Heart left ventricle (tissue), 16 donors: ENCODE measurements around the gene LRPAP1. TPM values are rescaled to one million over a fixed set of nuclear protein-coding genes. Genes with fewer than 3 reads are reported as not detected.
A peak's percentile ranks its signal among the peaks of the same experiment; 100 is the strongest.

Source experiments
- ATAC-seq, 4 donors: fragments of 200-7000 bp; cut with Tn5 transposase; one replicate each; pipeline ENCODE4 v1.9.1; 2020 to 2022; ENCODE audit warnings: moderate library complexity in 4 of 4, mild to moderate bottlenecking in 3 of 4, moderate number of reproducible peaks in 1 of 4
- DNase-seq, 5 donors: peaks; one replicate each; pipeline ENCODE4 v3.0.0-alpha.2; 2020
- H3K27ac ChIP-seq, 12 donors: fragments of 200-600 bp; sonication (generic) in 4 of 12; one replicate each; pipeline versions ENCODE4 v1.5.0 to v1.8.0; 2016 to 2022; ENCODE audit warnings: mild to moderate bottlenecking in 2 of 12
- H3K27me3 ChIP-seq, 9 donors: fragments of 200-600 bp; sonication (generic) in 2 of 9; one replicate each; pipeline versions ENCODE4 v1.5.1 to v1.8.0; 2016 to 2022; ENCODE audit warnings: mild to moderate bottlenecking in 3 of 9
- H3K36me3 ChIP-seq, 9 donors: fragments of 200-600 bp; sonication (generic) in 2 of 9; one replicate each; pipeline versions ENCODE4 v1.5.0 to v1.8.0; 2018 to 2022; ENCODE audit warnings: mild to moderate bottlenecking in 2 of 9
- H3K4me1 ChIP-seq, 12 donors: fragments of 200-600 bp; sonication (generic) in 4 of 12; one replicate each; pipeline versions ENCODE4 v1.5.0 to v1.8.0; 2016 to 2022; ENCODE audit warnings: mild to moderate bottlenecking in 3 of 12
- H3K4me3 ChIP-seq, 12 donors: fragments of 200-600 bp; sonication (generic) in 4 of 12; one replicate each; pipeline versions ENCODE4 v1.5.0 to v1.8.0; 2017 to 2022; ENCODE audit warnings: mild to moderate bottlenecking in 9 of 12, moderate library complexity in 4 of 12
- H3K9me3 ChIP-seq, 12 donors: fragments of 200-600 bp; sonication (generic) in 4 of 12; one replicate each; pipeline versions ENCODE4 v1.5.0 to v1.8.0; 2016 to 2022; ENCODE audit warnings: mild to moderate bottlenecking in 1 of 12
- CTCF ChIP-seq, 12 donors: fragments of 200-600 bp; sonication (generic) in 4 of 12; IDR thresholded peaks; one replicate each; pipeline versions ENCODE4 v1.5.0 to v1.8.0; 2018 to 2022; ENCODE audit warnings: antibody characterized with exemption in 12 of 12, mild to moderate bottlenecking in 5 of 12
- POLR2A ChIP-seq, 2 donors: fragments of 450-650 bp; IDR thresholded peaks; one replicate each; pipeline ENCODE4 v1.6.1; 2017; ENCODE audit warnings: antibody characterized with exemption in 2 of 2, mild to moderate bottlenecking in 2 of 2, moderate library complexity in 2 of 2
- WGBS, 4 donors: extraction: QIAGEN DNeasy Blood & Tissue Kit in 2 of 4; methylation state at CpG; one replicate each; pipeline versions ENCODE4 v1.1.5 to v1.1.7; 2013 to 2018; 5-methylcytosine and 5-hydroxymethylcytosine counted together
- intact Hi-C, 10 donors: fragments of 100-400 bp; cut with DNase I; formaldehyde crosslinking; loops; one replicate each; pipeline versions ENCODE4 v1.11.1 to v1.14.2; 2022
- polyA plus RNA-seq, 2 donors: library from polyadenylated mRNA; stranded (reverse); fragments of 200-250 nt; gene quantifications; one replicate each; pipeline ENCODE4 v1.2.3, GENCODE V29; 2013
- total RNA-seq, 9 donors: library from RNA; depleted of rRNA in 2 of 9; stranded (reverse); fragments of >200 nt in 2 of 9; fragmentation: NEBNext Ultra II Directional in 3 of 9; extraction: Animal tissue kit (Norgen Biotek cat#: 25700) in 3 of 9; gene quantifications; one replicate each; pipeline versions ENCODE4 v1.1.0 to v1.2.4, GENCODE V29; 2016 to 2023
- donor health status: ischemic (EF 13 %, LVEDD 7.1; RV severe dilation, severe dysfunction).
- donor health status: healthy with polysubstance abuse.
- donor health status: DM: no; HTN: yes; CAD: no.
- donor health status: DM: no; HTN: no; CAD: no.
- donor health status: ischemic (EF 25% LVEDD 6.9; RV normal size, moderate dysfunction).
- donor health status: ischemic (EF 25% LVEDD 5.7; RV mildly dilated, moderate dysfunction).
- donor health status: healthy.
- donor health status: DM: yes; HTN: yes; CAD: no.
- donor health status: ischemic (EF 35%, LVEDD 5.7; RV mildly dilated, moderate dysfunction).
- donor health status: nonischemic (EF 11% LVEDD 7.7; RV severe dilation, severe dysfunction).
- donor health status: DM: yes; HTN: yes; CAD: no.
- donor health status: PGD.
- donor health status: ischemic (EF 29% LVEDD 5.4; RV normal size, mild dysfunction).
- donor health status: nonischemic (EF 23%, LVEDD 6.1; RV moderate dilation, normal function).

LRPAP1 gene
- total and polyA plus RNA-seq, 11 donors: 105 to 389 (median 283) TPM

- no peaks in the 10 kb centered on the region for H3K27me3 ChIP-seq
- H3K4me1 ChIP-seq: peaks cover 0 to 35% (median 19%) of the 10 kb centered on the region in 12 donors
- WGBS, 4 donors: 86 to 93% (median 89%) methylated on average over 14 of the region's 14 CpGs
- TF ChIP-seq POLR2A (IDR thresholded peaks at IDR 0.05) (no peak), CTCF (IDR thresholded peaks at IDR 0.05) (no peak)
- peaks cover 0 to 56% (median 37%) of the 10 kb centered on the region in 9 donors for H3K36me3 ChIP-seq
- DNase-seq: peak in 1 of 5 donors; percentile 15
- no peaks in the 10 kb centered on the region for H3K9me3 ChIP-seq
- intact Hi-C loops: no loop called here
- ATAC-seq: no peak
- no peak overlapping the region for H3K4me3 ChIP-seq
- H3K27ac ChIP-seq: no peak overlapping the region
Observed at GRCh38 chr4:3527101-3527913, 4.9 kb downstream of the LRPAP1 start.

GRCh38 chr4:3526456-3526855 is 5.8 kb downstream of the LRPAP1 start:
- intact Hi-C loops: no loop called here
- peak in 1 of 5 donors; percentile 15 for DNase-seq

GRCh38 chr4:3525532-3526430 is 6.4 kb downstream of the LRPAP1 start:
- intact Hi-C loops: no loop called here
- Histone ChIP-seq H3K27me3 (no peaks in the 10 kb centered on the region), H3K4me3 (no peak overlapping the region), H3K36me3 (peaks cover 0 to 71% (median 51%) of the 10 kb centered on the region in 9 donors), H3K4me1 (peaks cover 0 to 25% (median 11%) of the 10 kb centered on the region in 12 donors), H3K27ac (no peak overlapping the region), H3K9me3 (no peaks in the 10 kb centered on the region)
- TF ChIP-seq POLR2A (IDR thresholded peaks at IDR 0.05): no peak
- no peak for TF ChIP-seq CTCF (IDR thresholded peaks at IDR 0.05)
- ATAC-seq (no peak), DNase-seq (peak in 2 of 5 donors; percentile 1 to 10)
- WGBS, 4 donors: 84 to 90% (median 86%) methylated on average over 27 to 33 of the region's 33 CpGs

More at GRCh38 chr4:3526456-3526855, 5.8 kb downstream of the LRPAP1 start:
- peaks cover 0 to 64% (median 44%) of the 10 kb centered on the region in 9 donors for H3K36me3 ChIP-seq
- H3K4me3 ChIP-seq: no peak overlapping the region
- H3K27ac ChIP-seq: no peak overlapping the region
- no peaks in the 10 kb centered on the region for H3K9me3 ChIP-seq
- H3K27me3 ChIP-seq: no peaks in the 10 kb centered on the region
- no peak for ATAC-seq
- peaks cover 0 to 31% (median 17%) of the 10 kb centered on the region in 12 donors for H3K4me1 ChIP-seq
- 95 to 96% (median 96%) methylated on average over 19 of the region's 19 CpGs for WGBS, 4 donors
- no peak for TF ChIP-seq CTCF (IDR thresholded peaks at IDR 0.05)
- no peak for TF ChIP-seq POLR2A (IDR thresholded peaks at IDR 0.05)

GRCh38 chr4:3524920-3525319 is 7.3 kb downstream of the LRPAP1 start:
- peak in 1 of 5 donors; percentile 24 for DNase-seq
- WGBS, 4 donors: 76 to 81% (median 79%) methylated on average over 19 of the region's 19 CpGs
- no peak overlapping the region for H3K27ac ChIP-seq
- intact Hi-C loops: no loop called here
- peaks cover 0 to 80% (median 59%) of the 10 kb centered on the region in 9 donors for H3K36me3 ChIP-seq
- H3K4me3 ChIP-seq: no peak overlapping the region
- no peak for ATAC-seq
- TF ChIP-seq POLR2A (IDR thresholded peaks at IDR 0.05) (no peak), CTCF (IDR thresholded peaks at IDR 0.05) (no peak)
- peaks cover 0 to 16% (median 3%) of the 10 kb centered on the region in 12 donors for H3K4me1 ChIP-seq
- no peaks in the 10 kb centered on the region for H3K27me3 ChIP-seq
- H3K9me3 ChIP-seq: no peaks in the 10 kb centered on the region
